ENCODE results near the gene SH3RF1. TPM values are rescaled to one million over a fixed set of nuclear protein-coding genes. Genes with fewer than 3 reads are reported as not detected.

The SH3RF1 gene
- total and polyA plus RNA-seq, 4 donors: 5.3 to 33.1 (median 16.3) TPM

- Histone ChIP-seq H3K9me3 (ENCODE audit: control insufficient read depth in 4 of 4, insufficient read depth in 3 of 4, low read length in 3 of 4) (no peaks in the 10 kb centered on the region), H3K27me3 (ENCODE audit: control insufficient read depth in 3 of 3, insufficient read depth in 3 of 3, low read length in 2 of 3) (no peaks in the 10 kb centered on the region), H3K4me3 (no peak overlapping the region), H3K36me3 (ENCODE audit: control insufficient read depth in 4 of 4, insufficient read depth in 4 of 4, low read length in 4 of 4) (peaks cover 4 to 40% (median 29%) of the 10 kb centered on the region in 4 donors), H3K9ac (ENCODE audit: insufficient read depth in 1 of 2, low read length in 2 of 2) (no peak overlapping the region), H3K27ac (ENCODE audit: low read depth in 1 of 2, low read length in 1 of 2) (no peak overlapping the region), H3K4me1 (ENCODE audit: control insufficient read depth in 5 of 5, insufficient read depth in 5 of 5, low read length in 5 of 5) (peaks cover 0 to 4% (median 0%) of the 10 kb centered on the region in 5 donors)
- ATAC-seq (ENCODE audit: insufficient read depth, low FRiP score) (no peak), DNase-seq (no peak)
- no peak for TF ChIP-seq CTCF (IDR thresholded peaks at IDR 0.05; ENCODE audit: control extremely low read depth, extremely low read depth)
- WGBS, 2 donors: 72 to 89% methylated on average over 3 of the region's 3 CpGs
Measured at GRCh38 chr4:169114341-169114974, 156.3 kb downstream of the SH3RF1 start.

- no peaks in the 10 kb centered on the region for H3K27me3 ChIP-seq (ENCODE audit: control insufficient read depth in 3 of 3, insufficient read depth in 3 of 3, low read length in 2 of 3)
- WGBS, 2 donors: 98 to 100% methylated on average over 4 of the region's 4 CpGs
- H3K9me3 ChIP-seq (ENCODE audit: control insufficient read depth in 4 of 4, insufficient read depth in 3 of 4, low read length in 3 of 4): no peaks in the 10 kb centered on the region
- H3K4me1 ChIP-seq (ENCODE audit: control insufficient read depth in 5 of 5, insufficient read depth in 5 of 5, low read length in 5 of 5): peaks cover 0 to 2% (median 0%) of the 10 kb centered on the region in 5 donors
- TF ChIP-seq CTCF (IDR thresholded peaks at IDR 0.05; ENCODE audit: control extremely low read depth, extremely low read depth): no peak
- H3K36me3 ChIP-seq (ENCODE audit: control insufficient read depth in 4 of 4, insufficient read depth in 4 of 4, low read length in 4 of 4): peaks cover 7 to 34% (median 22%) of the 10 kb centered on the region in 4 donors
- DNase-seq (no peak), ATAC-seq (ENCODE audit: insufficient read depth, low FRiP score) (no peak)
- H3K9ac ChIP-seq (ENCODE audit: insufficient read depth in 1 of 2, low read length in 2 of 2): no peak overlapping the region
- no peak overlapping the region for H3K27ac ChIP-seq (ENCODE audit: low read depth in 1 of 2, low read length in 1 of 2)
- H3K4me3 ChIP-seq: no peak overlapping the region
Measured at GRCh38 chr4:169110633-169111032, 160.1 kb downstream of the SH3RF1 start.

GRCh38 chr4:169109035-169109675 lies 161.6 kb downstream of the SH3RF1 start:
- 57 to 88% methylated on average over 2 of the region's 2 CpGs for whole genome bisulfite sequencing, 2 donors
- DNase-seq: peak in 1 of 3 donors; percentile 9
- Histone ChIP-seq H3K4me3 (no peak overlapping the region), H3K9me3 (ENCODE audit: control insufficient read depth in 4 of 4, insufficient read depth in 3 of 4, low read length in 3 of 4) (no peaks in the 10 kb centered on the region), H3K9ac (ENCODE audit: insufficient read depth in 1 of 2, low read length in 2 of 2) (peak overlapping the region in 1 of 2 donors; percentile 10), H3K27me3 (ENCODE audit: control insufficient read depth in 3 of 3, insufficient read depth in 3 of 3, low read length in 2 of 3) (no peaks in the 10 kb centered on the region), H3K36me3 (ENCODE audit: control insufficient read depth in 4 of 4, insufficient read depth in 4 of 4, low read length in 4 of 4) (peaks cover 7 to 31% (median 22%) of the 10 kb centered on the region in 4 donors), H3K27ac (ENCODE audit: low read depth in 1 of 2, low read length in 1 of 2) (no peak overlapping the region), H3K4me1 (ENCODE audit: control insufficient read depth in 5 of 5, insufficient read depth in 5 of 5, low read length in 5 of 5) (peaks cover 0 to 2% (median 0%) of the 10 kb centered on the region in 5 donors)
- no peak for ATAC-seq (ENCODE audit: insufficient read depth, low FRiP score)
- TF ChIP-seq CTCF (IDR thresholded peaks at IDR 0.05; ENCODE audit: control extremely low read depth, extremely low read depth): no peak

All from lung (tissue), 12 donors.